Measurements from ENCODE around the gene TBX15.

Gene TBX15

DNA sequence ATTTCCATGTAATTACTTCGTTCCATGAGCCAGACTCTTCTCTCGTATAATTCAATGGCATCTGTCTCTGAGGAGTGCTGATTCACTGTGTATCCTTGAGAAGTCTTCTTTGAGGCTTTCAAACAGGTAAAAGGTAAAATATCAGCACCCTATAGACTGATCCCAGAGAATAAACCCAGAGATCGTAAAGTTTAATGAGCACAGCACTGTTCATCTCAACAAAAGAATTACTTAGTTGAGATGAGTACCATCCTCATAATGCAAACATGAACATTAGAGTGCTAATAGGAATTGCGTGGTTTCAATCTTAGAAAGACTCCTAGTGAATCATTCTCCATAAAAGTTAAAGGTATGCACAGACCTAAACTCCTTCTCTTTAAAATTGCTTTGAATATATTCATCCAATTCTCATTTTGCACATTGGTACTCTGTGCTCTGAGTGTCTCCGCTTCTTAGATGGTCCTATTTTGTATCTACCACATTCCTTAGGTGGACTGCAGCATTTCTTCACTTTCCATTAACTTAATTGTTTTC lies 97.2 kb downstream of the TBX15 start:
- H3K4me3 ChIP-seq (ENCODE audit: low read length), result no peak overlapping the region
- no peak for DNase-seq (ENCODE audit: low read depth)
- TF ChIP-seq, protein P1, sequence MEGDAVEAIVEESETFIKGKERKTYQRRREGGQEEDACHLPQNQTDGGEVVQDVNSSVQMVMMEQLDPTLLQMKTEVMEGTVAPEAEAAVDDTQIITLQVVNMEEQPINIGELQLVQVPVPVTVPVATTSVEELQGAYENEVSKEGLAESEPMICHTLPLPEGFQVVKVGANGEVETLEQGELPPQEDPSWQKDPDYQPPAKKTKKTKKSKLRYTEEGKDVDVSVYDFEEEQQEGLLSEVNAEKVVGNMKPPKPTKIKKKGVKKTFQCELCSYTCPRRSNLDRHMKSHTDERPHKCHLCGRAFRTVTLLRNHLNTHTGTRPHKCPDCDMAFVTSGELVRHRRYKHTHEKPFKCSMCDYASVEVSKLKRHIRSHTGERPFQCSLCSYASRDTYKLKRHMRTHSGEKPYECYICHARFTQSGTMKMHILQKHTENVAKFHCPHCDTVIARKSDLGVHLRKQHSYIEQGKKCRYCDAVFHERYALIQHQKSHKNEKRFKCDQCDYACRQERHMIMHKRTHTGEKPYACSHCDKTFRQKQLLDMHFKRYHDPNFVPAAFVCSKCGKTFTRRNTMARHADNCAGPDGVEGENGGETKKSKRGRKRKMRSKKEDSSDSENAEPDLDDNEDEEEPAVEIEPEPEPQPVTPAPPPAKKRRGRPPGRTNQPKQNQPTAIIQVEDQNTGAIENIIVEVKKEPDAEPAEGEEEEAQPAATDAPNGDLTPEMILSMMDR (conservative IDR thresholded peaks at IDR 0.05; ENCODE audit: low read length), result no peak

DNA sequence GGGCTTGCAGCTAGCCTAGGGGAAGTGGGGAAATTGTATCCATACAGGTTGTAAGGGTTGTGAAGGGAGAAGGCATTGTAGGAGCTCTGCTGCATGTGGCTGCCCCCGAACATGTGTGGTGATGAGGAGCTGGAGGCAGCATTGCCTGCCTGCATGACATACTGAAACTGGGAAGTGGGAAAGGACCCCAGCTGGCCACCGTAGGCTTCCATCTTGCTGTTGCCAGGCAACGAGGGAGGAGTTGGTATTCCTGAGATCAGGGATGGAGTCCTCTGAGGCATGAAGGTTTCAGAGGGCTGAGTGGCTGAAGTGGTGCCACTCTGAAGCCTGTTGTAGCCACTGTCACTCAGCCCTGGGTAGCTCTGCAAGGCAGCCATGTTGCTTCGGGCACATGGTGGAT lies 103.2 kb downstream of the TBX15 start:
- H3K4me3 ChIP-seq (ENCODE audit: low read length), result no peak overlapping the region
- no peak for DNase-seq (ENCODE audit: low read depth)
- TF ChIP-seq, protein P1 (conservative IDR thresholded peaks at IDR 0.05; ENCODE audit: low read length), result no peak

DNA sequence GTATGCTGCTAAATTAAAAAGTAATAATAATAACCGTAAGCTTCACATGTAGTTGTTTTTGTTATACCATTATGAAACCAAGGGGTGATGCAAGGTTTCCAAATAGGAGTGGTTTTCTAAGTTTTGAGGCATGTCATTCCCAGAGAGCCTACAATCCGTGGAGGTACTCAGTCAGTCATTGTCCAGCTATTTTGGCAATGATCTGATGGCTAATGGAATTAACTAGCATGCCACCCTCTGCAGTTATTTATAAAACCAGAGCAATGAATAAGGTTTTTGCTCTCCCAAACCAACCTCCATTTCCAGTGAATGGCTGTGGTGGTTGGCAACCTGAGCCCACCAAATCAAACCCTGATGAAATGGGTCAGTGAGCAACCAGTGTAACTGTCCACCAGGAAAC lies 106.4 kb downstream of the TBX15 start:
- TF ChIP-seq, protein P1 (conservative IDR thresholded peaks at IDR 0.05; ENCODE audit: low read length), result no peak
- H3K4me3 ChIP-seq (ENCODE audit: low read length), result no peak overlapping the region
- DNase-seq (ENCODE audit: low read depth), result peak; percentile 40

DNA sequence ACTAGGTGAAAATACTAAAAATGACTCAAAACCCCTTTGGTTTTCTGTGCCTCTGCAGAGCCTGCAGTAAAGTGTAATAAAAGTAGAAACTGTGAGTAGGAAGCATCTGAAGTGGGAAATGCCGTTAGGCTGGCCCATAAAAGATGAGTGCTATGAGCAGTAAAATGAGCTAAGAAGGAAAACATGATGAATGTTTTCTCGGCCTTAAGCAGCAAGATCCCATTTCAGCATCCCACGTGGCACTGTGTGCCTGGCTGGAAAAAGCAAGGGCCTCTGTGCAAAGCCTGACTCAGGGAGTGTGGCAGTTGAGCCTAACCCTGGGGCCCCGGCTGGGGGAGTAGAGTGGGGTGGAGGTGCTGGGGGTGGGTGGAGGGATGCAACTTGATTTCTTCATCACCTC lies 109.5 kb downstream of the TBX15 start:
- DNase-seq (ENCODE audit: low read depth), result no peak
- TF ChIP-seq, protein P1 (conservative IDR thresholded peaks at IDR 0.05; ENCODE audit: low read length), result no peak

DNA sequence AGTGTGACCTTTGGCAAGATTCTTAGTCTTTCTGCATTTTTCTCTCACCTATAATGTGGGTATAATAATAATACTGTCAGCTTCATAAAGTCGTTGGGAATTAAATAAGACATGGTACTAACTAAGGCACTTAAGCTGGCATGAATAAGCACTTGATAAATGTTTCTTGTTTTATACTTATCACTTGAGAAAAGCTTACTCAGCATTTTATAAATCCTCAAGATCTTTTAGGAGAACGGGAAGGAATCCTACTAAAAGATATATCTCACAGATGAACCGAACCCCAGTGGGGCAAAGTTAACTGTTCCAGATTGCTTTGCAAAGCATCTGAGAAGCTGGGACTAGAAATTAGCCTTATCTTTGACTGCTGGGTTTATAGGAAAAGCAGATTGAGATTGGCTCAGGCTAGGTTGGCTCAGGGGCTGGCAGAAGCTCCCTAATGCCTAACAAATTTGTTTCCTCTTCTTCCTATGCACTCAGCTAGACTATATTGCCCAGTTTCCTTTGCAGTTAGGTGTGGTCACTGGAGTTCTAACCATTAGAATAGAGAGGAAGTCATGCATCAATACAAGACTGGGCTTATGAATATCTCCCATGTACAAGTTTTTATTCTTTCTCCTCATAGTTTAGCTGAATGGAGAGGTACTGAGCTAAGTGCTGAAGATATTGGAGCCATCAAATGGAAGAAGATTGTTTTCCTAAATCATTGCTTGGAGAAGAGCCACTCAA lies 110.3 kb downstream of the TBX15 start:
- TF ChIP-seq, protein P1 (conservative IDR thresholded peaks at IDR 0.05; ENCODE audit: low read length), result no peak
- no peak overlapping the region for H3K4me3 ChIP-seq (ENCODE audit: low read length)
- DNase-seq (ENCODE audit: low read depth), result no peak

More for the DNA sequence above, 109.5 kb downstream of the TBX15 start:
- H3K4me3 ChIP-seq (ENCODE audit: low read length), result no peak overlapping the region

DNA sequence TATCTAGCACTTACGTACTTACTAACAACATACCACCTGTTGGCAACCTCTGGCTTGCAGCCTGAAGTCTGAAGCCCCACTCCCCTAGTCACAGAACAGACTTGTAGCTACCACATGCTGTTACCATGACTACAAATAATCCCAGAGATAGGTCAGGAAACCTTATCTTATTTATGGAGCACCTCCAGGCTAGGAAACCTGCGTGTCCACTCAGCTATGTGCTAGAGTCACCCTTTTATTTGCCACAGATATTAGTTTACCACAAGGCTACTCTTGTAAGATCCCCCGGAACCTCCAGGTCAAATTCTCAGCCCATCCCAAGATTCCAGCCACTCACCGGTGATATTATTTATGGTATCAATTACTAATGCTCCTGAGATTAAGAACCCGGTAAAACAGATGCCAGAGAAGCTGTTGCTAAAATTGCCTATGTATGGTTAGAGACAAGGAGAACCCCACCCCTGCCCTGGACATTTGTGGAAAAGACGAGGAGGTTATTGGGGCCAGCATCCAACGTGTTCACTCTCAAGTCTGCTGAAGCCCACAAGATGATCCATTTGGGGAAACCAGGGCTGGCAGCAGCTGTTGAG lies 116.5 kb downstream of the TBX15 start:
- TF ChIP-seq, protein P1 (conservative IDR thresholded peaks at IDR 0.05; ENCODE audit: low read length), result no peak
- H3K4me3 ChIP-seq (ENCODE audit: low read length), result no peak overlapping the region
- no peak for DNase-seq (ENCODE audit: low read depth)

DNA sequence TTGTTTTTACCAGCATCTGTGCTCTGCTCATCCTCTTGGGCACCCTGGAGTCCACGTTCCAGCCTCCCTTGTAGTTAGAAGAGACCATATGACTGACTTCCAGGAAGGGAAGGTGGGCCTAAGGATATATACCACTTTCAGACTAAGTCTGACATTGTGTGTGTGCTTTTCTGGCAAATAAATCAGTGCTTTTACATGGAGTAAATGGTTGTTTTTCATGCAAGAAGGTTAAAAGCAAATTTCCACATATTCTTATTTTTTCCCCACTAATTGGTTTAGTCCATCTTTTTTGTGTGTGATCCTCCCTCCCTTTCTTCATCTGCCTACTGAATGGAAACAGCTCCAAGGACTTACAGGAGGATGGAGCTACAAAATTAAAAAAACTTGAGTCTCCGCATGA lies 119.8 kb downstream of the TBX15 start:
- no peak overlapping the region for H3K4me3 ChIP-seq (ENCODE audit: low read length)
- TF ChIP-seq, protein P1 (conservative IDR thresholded peaks at IDR 0.05; ENCODE audit: low read length), result no peak
- no peak for DNase-seq (ENCODE audit: low read depth)
